PC-3 (cell line): ENCODE data around the gene ZNF680. TPM values are rescaled to one million over a fixed set of nuclear protein-coding genes. Genes with fewer than 3 reads are reported as not detected.
"Not testable (repeated sequence)": the region's sequence is repeated elsewhere in the genome, so short reads cannot be mapped to it uniquely, and the experiment has no call there.

Experiments used
- ATAC-seq: fragments of 200-7000 bp; cut with Tn5 transposase; 2 replicates; pipeline ENCODE4 v1.9.1; 2020; ENCODE audit warnings: mild to moderate bottlenecking, moderate library complexity
- BruUV-seq: library from RNA; stranded (reverse); fragments of 400-500 nt; replicated peaks from 2 replicates; lab custom pipeline; 2021; lab: Mats Ljungman, UMichigan
- CTCF ChIA-PET: fragments of 300-600 bp; sonication (Branson Sonifier 250); formaldehyde crosslinking; loops from one replicate; lab custom pipeline; 2022; ENCODE audit warnings: antibody characterized with exemption; lab: Charles Lee
- POLR2A ChIA-PET: fragments of 300-600 bp; sonication (Branson Sonifier 250); formaldehyde crosslinking; loops from one replicate; lab custom pipeline; 2022; ENCODE audit warnings: antibody characterized with exemption; ENCODE audit not compliant: unreplicated experiment; lab: Charles Lee
- DNase-seq: peaks from one replicate; pipeline ENCODE4 v3.0.0-alpha.2; 2015
- H2AFZ ChIP-seq: fragments of 300-600 bp; sonication (generic); 2 replicates; pipeline ENCODE4 v1.6.0; 2016; ENCODE audit warnings: antibody characterized with exemption, low read length
- H3F3A ChIP-seq: fragments of 300-600 bp; sonication (generic); one replicate; pipeline ENCODE4 v1.6.0; 2017; ENCODE audit warnings: antibody characterized with exemption, low read length, control low read depth, mild to moderate bottlenecking; ENCODE audit not compliant: unreplicated experiment
- H3K27ac ChIP-seq: fragments of 300-600 bp; sonication (generic); 2 replicates; pipeline ENCODE4 v1.5.1; 2016; ENCODE audit warnings: mild to moderate bottlenecking, low read length
- H3K27me3 ChIP-seq: fragments of 300-600 bp; sonication (generic); 2 replicates; pipeline ENCODE4 v1.6.1; 2016; ENCODE audit warnings: low read length, mixed read lengths
- H3K36me3 ChIP-seq: fragments of 300-600 bp; sonication (generic); 2 replicates; pipeline ENCODE4 v1.6.1; 2016; ENCODE audit warnings: low read depth, mixed run types, low read length, mixed read lengths
- H3K4me1 ChIP-seq: fragments of 300-600 bp; sonication (generic); 2 replicates; pipeline ENCODE4 v1.5.1; 2016; ENCODE audit warnings: low read length; ENCODE audit not compliant: insufficient read depth
- H3K4me2 ChIP-seq: fragments of 300-600 bp; sonication (generic); 2 replicates; pipeline ENCODE4 v1.6.0; 2016; ENCODE audit warnings: low read length
- H3K4me3 ChIP-seq: fragments of 300-600 bp; sonication (generic); 2 replicates; pipeline ENCODE4 v1.5.1; 2016; ENCODE audit warnings: mild to moderate bottlenecking, low read length, mixed read lengths
- H3K79me2 ChIP-seq: fragments of 300-600 bp; sonication (generic); 2 replicates; pipeline ENCODE4 v1.6.1; 2017; ENCODE audit warnings: low read length, mixed read lengths
- H3K9ac ChIP-seq: fragments of 300-600 bp; sonication (generic); 2 replicates; pipeline ENCODE4 v1.6.0; 2016; ENCODE audit warnings: mild to moderate bottlenecking, low read length
- H3K9me2 ChIP-seq: fragments of 300-600 bp; sonication (generic); replicated peaks from 2 replicates; pipeline ENCODE4 v1.6.1; 2016; ENCODE audit warnings: mixed run types, low read length, mixed read lengths
- H3K9me3 ChIP-seq: fragments of 300-600 bp; sonication (generic); 2 replicates; pipeline ENCODE4 v1.6.1; 2016; ENCODE audit warnings: low read length, mixed read lengths
- H4K20me1 ChIP-seq: fragments of 300-600 bp; sonication (generic); 2 replicates; pipeline ENCODE4 v1.6.1; 2016; ENCODE audit warnings: low read length, mixed read lengths
- EZH2 ChIP-seq: fragments of 300-600 bp; sonication (generic); IDR thresholded peaks from one replicate; pipeline ENCODE4 v1.6.1; 2017; ENCODE audit warnings: antibody characterized with exemption, mild to moderate bottlenecking, low read length; ENCODE audit not compliant: unreplicated experiment
- EZH2phosphoT487 ChIP-seq: fragments of 300-600 bp; sonication (generic); IDR thresholded peaks from 2 replicates; pipeline ENCODE4 v1.6.1; 2018; ENCODE audit warnings: mild to moderate bottlenecking, antibody characterized with exemption, low read length, borderline replicate concordance
- intact Hi-C: fragments of 100-400 bp; cut with micrococcal nuclease; formaldehyde crosslinking; loops from 2 replicates; pipeline ENCODE4 v1.9.0; 2023
- total RNA-seq: library from RNA; depleted of rRNA; stranded (reverse); fragments of >200 nt; gene quantifications from 2 replicates; pipeline ENCODE4 v1.2.3, GENCODE V29; 2014
- TF ChIP-seq, protein P1 (sequence below): fragments of 300-600 bp; sonication (generic); conservative IDR thresholded peaks from 2 replicates; pipeline ENCODE4 v1.5.1; 2017; ENCODE audit warnings: antibody characterized with exemption, low read depth, mild to moderate bottlenecking, low read length

The ZNF680 gene
- total RNA-seq, 1 experiment from 2014 or later, result 8.8 TPM

DNA sequence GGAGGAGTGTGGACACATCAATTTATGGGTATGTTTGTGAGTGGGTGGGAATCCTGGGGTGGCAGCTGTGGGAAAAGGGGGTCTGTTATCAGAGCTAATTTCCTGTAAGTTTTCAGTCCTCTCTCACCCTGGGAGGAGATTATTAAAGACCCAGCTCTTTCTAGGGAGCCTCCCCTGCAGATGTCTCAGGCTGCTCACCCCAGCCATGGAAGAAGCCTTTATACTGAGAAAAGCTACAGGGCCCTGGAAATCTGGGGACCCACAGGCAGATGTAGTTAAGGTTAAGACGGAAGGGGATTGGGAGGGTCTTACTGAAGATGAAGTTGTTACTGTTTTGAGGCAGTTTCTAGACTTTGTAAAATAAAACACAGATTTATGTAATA, 4.6 kb downstream of the ZNF680 start:
- Histone ChIP-seq H3F3A (no peaks in the 10 kb centered on the region), H3K9me3 (peaks cover 17% of the 10 kb centered on the region), H3K4me2 (no peak overlapping the region), H3K27ac (no peak overlapping the region), H4K20me1 (no peaks in the 10 kb centered on the region), H3K9me2 (no peaks in the 10 kb centered on the region), H3K4me1 (no peaks in the 10 kb centered on the region), H3K36me3 (peaks cover 44% of the 10 kb centered on the region), H2AFZ (no peak overlapping the region), H3K27me3 (no peaks in the 10 kb centered on the region), H3K4me3 (no peak overlapping the region), H3K9ac (no peak overlapping the region), H3K79me2 (peaks cover 72% of the 10 kb centered on the region)
- BruUV-seq, result no TSS peak
- ATAC-seq (no peak), DNase-seq (no peak)
- TF ChIP-seq EZH2 (no peak), EZH2phosphoT487 (no peak)
- intact Hi-C loops, result no loop called here
- CTCF ChIA-PET, result no interaction called here
- POLR2A ChIA-PET, result no interaction called here

DNA sequence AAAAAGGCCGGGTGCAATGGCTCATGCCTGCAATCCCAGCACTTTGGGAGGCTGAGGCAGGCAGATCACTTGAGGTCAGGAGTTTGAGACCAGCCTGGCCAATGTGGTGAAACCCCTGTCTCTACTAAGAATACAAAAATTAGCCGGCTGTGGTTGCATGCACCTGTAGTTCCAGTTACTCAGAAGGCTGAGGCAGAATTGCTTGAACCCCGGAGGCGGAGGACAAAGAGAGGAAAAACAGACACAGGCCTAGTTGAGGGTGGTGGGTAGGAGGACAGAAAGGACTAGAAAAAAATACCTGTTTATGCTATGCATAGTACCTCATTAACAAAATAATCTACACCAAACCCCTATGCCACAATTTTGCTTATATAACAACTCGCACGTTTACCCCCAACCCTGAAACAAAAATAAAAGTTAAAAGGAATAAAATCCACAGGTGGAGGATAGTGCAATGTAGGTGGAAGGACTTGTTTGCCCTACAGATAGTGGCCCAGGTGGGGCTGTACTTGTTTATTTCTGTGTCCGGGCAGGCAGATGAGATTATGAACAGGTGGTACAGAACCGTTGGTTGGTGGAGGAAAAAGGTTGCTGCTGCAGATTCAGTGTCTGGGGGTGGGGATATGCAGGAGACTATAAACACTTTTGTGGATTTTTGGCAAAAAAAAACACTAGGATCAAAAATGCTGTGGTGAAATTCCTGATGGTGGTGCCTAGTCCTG, 5.1 kb downstream of the ZNF680 start:
- TF ChIP-seq, protein P1, sequence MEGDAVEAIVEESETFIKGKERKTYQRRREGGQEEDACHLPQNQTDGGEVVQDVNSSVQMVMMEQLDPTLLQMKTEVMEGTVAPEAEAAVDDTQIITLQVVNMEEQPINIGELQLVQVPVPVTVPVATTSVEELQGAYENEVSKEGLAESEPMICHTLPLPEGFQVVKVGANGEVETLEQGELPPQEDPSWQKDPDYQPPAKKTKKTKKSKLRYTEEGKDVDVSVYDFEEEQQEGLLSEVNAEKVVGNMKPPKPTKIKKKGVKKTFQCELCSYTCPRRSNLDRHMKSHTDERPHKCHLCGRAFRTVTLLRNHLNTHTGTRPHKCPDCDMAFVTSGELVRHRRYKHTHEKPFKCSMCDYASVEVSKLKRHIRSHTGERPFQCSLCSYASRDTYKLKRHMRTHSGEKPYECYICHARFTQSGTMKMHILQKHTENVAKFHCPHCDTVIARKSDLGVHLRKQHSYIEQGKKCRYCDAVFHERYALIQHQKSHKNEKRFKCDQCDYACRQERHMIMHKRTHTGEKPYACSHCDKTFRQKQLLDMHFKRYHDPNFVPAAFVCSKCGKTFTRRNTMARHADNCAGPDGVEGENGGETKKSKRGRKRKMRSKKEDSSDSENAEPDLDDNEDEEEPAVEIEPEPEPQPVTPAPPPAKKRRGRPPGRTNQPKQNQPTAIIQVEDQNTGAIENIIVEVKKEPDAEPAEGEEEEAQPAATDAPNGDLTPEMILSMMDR, result no peak
- TF ChIP-seq EZH2phosphoT487 (no peak), EZH2 (no peak)
- Histone ChIP-seq H2AFZ (no peak overlapping the region), H4K20me1 (no peaks in the 10 kb centered on the region), H3K27ac (no peak overlapping the region), H3K36me3 (peaks cover 49% of the 10 kb centered on the region), H3K27me3 (no peaks in the 10 kb centered on the region), H3K9me3 (peaks cover 17% of the 10 kb centered on the region), H3K9ac (no peak overlapping the region), H3K79me2 (peaks cover 78% of the 10 kb centered on the region), H3F3A (no peaks in the 10 kb centered on the region), H3K4me3 (no peak overlapping the region), H3K9me2 (no peaks in the 10 kb centered on the region), H3K4me1 (no peaks in the 10 kb centered on the region), H3K4me2 (no peak overlapping the region)
- DNase-seq, result no peak
- no peak for ATAC-seq
- CTCF ChIA-PET, result no interaction called here
- no TSS peak for BruUV-seq
- POLR2A ChIA-PET, result no interaction called here
- intact Hi-C loops, result no loop called here

DNA sequence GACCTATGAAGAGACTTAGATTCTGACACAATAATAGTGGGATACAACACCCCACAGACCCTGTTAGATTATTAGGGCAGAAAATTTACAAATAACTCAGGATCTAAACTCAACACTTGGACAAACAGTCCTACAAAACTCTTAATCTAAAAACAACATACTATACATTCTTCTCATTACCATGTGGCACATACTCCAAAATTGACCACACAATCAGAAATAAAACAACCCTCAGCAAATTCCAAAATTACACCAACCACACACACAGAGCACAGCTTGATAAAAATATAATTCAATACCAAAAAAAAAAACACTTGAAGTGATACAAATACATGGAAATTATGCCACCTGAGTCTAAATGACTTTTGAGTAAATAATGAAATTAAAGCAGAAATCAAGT, 7.8 kb downstream of the ZNF680 start:
- POLR2A ChIA-PET, result no interaction called here
- Histone ChIP-seq H4K20me1 (no peaks in the 10 kb centered on the region), H3F3A (no peaks in the 10 kb centered on the region), H3K4me3 (no peak overlapping the region), H2AFZ (no peak overlapping the region), H3K4me2 (no peak overlapping the region), H3K36me3 (peaks cover 55% of the 10 kb centered on the region), H3K27me3 (no peaks in the 10 kb centered on the region), H3K9ac (no peak overlapping the region), H3K9me2 (no peaks in the 10 kb centered on the region), H3K9me3 (peaks cover 12% of the 10 kb centered on the region), H3K27ac (no peak overlapping the region), H3K79me2 (peaks cover 78% of the 10 kb centered on the region), H3K4me1 (no peaks in the 10 kb centered on the region)
- CTCF ChIA-PET, result no interaction called here
- ATAC-seq (no peak), DNase-seq (no peak)
- TF ChIP-seq EZH2, result no peak
- TF ChIP-seq, protein P1, result no peak
- TF ChIP-seq EZH2phosphoT487, result no peak
- intact Hi-C loops, result no loop called here
- no TSS peak for BruUV-seq

DNA sequence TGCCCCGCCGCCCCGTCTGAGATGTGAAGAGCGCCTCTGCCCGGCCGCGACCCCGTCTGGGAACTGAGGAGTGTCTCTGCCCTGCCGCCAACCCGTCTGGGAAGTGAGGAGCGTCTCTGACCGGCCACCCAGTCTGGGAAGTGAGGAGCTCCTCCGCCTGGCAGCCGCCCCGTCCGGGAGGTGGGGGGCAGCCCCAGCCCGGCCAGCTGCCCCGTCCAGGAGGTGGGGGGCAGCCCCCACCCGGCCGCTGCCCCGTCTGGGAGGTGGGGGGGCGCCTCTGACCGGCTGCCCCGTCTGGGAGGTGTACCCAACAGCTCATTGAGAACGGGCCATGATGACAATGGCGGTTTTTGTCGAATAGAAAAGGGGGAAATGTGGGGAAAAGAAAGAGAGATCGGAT, 8.7 kb downstream of the ZNF680 start:
- Histone ChIP-seq H3K36me3 (peaks cover 59% of the 10 kb centered on the region), H3K79me2 (peaks cover 75% of the 10 kb centered on the region), H3K9me3 (peaks cover 12% of the 10 kb centered on the region)
- BruUV-seq, H3K9me2 ChIP-seq, CTCF ChIA-PET, H3K27ac ChIP-seq, DNase-seq, H3K27me3 ChIP-seq, H3K4me1 ChIP-seq, intact Hi-C loops, H3K4me3 ChIP-seq, H3K9ac ChIP-seq, POLR2A ChIA-PET, ATAC-seq, H2AFZ ChIP-seq, H3F3A ChIP-seq, H3K4me2 ChIP-seq, H4K20me1 ChIP-seq: not testable (repeated sequence)
